DMS114 treated with DMSO at 0.1 percent for 48 hours (cell line): Measurements from ENCODE around the gene LHX4.
A peak's percentile ranks its signal among the peaks of the same experiment; 100 is the strongest.

ENCODE experiments used
- DNase-seq: peaks from one replicate; lab custom pipeline; 2025; ENCODE audit not compliant: unreplicated experiment; lab: John Stamatoyannopoulos, UW

Gene LHX4

GRCh38 chr1:180229483-180230415 is at the start of gene LHX4:
Gene LHX4 (plus strand): TSS chr1:180230264. CDS start chr1:180230530, 266 bp downstream.
- DNase-seq = peak; percentile 48

GRCh38 chr1:180181048-180181447 is 49.0 kb upstream of the LHX4 start:
- DNase-seq = peak; percentile 2

- no peak for DNase-seq
Observed at GRCh38 chr1:180181996-180182642, 47.9 kb upstream of the LHX4 start.

- DNase-seq = no peak
Observed at GRCh38 chr1:180182643-180183311, 47.3 kb upstream of the LHX4 start.

DNA sequence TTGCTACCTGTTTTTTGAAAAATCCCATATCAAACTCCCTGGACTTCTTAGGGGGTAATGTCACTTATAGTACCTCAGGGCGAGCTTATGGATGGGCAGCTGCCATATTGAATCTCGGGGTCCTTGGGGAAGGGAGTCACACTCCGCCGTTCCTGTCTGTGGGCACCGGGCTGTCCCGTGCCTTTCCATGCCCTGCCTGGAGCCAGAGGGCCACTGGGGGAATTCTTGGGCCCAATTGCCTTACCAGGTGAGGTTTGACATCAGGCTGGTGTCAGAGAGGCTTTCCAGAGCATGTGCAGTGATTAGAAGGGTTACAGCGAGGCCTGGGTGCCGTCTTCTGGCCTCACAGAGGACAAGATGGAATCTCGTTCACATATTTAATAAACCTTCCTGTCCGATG is 46.6 kb upstream of the LHX4 start:
- no peak for DNase-seq

DNA sequence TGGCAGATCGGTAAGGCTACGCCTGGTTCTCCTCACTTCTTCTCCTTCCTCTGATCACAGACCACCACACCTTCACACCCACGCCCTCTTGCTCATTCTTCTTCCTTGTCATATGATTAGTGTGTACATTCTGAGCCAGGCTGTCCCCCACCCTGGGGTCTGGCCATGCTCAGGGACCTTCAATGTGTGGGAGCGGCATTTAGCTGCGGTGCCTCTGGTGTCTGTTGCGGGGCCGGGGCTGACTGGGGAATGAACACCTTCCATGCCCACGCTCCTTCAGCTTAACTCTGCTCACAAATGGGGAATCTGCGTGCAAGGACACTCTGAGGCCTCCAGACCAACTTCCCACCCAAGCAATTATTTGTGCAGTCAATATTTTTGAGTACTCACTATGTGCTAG is 46.0 kb upstream of the LHX4 start:
- no peak for DNase-seq

DNA sequence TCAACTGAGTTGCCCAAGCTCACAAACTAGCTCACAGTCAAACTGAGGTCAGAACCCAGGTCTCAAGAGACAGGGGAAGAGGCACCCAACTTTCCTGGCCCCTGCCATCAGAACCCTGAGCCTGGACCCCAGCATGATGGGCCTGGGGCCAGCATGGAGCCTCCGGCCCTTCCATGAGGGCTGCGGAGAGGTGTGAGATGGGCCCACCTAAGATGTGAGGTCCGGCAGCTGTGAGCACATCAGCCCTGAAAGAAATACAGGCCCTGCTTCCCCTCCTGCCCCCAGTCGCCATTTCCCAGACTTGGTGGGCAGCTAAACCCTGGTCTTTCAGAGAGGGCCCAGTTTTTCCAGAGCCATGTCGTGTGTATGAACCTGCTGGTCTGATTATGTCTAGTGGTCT is 44.8 kb upstream of the LHX4 start:
- no peak for DNase-seq

DNA sequence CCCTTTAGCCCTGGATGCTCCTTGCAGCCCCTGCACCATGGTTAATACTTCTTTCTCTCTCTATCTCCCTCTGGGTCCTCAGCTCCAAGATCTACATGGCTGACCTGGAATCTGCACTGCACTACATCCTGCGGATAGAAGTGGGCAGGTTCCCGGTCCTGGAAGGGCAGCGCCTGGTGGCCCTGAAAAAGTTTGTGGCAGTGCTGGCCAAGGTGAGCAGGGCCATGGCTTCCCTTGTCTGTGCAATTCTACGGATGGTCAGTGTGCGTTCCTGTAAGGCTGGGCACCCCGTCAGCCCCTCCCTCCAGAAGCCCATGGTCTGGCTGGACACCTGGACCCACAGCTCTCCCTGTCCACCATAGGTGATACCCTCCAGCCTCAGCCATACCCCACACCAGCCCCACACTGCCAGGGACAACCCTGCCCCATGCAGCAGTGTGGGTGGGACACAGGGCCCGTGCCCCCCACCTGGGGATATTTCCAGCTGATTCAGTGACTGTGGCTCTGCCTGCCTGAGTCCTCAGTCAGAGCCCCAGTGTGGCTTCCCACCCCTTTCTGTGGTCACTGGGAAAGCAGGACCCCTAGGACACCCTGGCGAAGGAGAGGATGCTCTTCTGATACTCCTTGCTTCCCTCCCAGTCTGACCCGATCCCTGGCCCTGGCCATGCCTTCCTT is 44.0 kb upstream of the LHX4 start:
- no peak for DNase-seq

DNA sequence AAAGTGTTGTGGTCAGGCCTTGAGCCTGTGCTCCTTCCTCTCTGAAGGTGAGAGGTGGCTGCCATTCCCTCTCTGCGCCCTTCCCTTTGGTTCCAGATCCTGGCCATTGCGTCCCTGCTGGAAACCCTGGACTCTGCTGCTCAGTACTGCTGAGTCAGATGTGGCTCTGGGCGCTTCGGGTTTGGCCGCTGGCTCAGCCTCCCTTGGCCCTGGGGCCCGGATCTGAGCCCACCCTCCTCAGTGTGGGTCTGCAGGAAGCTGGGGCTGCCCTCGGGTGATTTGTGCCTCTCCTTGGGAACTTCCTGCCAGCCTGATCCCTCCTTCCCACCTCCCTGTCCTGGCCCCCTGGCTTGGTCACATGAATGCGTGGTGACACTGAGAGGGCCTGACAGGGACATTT is 43.2 kb upstream of the LHX4 start:
- DNase-seq = no peak

DNA sequence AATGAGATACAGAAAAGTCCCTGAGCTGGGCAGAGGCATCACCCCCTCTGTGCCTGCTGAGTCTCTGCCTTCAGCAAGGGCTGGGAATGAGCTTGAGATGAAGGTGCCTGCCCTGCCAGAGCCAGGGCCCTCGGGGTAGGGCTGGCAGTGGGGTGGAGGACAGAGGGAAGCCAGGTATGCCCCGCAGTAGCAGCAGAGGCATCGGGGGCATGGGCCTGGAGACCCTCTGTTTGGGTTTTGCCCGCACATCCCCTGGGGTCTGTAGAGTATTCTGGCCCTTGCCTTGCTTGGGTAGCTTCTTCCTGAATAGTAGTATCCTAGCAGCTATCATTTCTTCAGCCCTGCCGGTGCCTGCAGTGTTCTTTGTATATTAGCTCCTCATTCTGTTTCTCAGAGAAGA is 42.4 kb upstream of the LHX4 start:
- no peak for DNase-seq

DNA sequence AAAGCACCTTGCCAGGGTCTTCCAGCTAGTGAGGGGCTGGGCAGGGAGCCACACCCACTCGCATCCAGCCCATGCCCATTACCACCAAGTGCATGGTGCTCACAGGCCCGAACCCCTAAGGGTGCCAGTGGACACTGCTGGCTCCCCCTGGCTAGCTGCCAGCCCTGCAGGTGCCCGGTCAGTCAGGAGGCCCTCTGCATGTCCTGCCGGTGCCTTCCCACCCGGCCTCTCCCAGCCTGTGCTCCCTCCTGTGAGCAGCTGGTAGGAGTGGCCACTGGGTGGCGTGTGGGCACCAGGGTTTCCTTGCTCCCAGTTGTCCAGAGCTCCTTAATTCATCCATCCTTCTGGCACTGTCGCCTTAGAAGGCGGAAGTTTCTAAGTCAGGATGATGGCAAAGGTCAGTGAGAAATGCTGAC is 42.0 kb upstream of the LHX4 start:
- DNase-seq = peak; percentile 60

DNA sequence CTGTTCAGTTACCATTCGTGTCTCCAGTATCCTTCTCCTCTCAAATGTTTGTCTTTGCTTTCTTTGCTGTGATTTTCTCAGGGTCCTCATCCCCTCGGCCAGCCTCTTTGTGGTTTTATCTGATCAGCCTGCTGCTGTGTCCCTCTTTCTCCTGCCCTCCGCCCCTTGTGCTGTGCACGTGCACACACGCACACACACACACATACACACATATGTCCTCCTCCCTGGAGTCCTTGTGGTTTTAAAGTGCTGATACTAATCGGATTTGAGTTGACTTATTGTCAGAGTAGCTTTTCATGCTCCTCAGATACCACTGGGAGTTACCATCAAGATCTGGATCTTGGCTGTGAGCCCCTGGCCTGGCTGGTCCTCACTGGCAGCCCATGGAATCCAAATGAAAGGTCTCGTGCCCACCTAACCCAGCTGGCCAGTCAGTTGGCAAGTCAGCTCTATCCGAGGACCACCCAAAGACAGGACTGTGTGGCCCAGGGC is 41.3 kb upstream of the LHX4 start:
- no peak for DNase-seq

DNA sequence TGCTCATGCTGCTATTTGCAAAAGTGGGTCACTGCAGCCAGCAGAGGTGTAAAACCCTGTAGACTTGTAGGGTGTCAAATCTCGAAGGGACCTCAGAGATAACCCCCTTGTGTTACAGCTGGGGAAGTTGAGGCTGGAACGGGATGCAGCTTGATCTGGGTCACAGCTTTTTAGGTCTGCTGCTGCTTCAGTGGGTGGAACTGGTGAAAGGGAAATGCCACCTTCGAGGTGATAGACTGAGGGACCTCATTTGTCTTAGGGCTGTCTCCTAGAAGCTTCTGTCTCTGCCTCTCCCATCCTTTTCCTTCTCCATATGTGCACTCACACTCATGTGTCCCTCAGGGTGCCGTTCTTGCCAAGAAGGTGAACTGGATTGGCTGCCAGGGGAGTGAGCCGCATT is 40.0 kb upstream of the LHX4 start:
- no peak for DNase-seq

DNA sequence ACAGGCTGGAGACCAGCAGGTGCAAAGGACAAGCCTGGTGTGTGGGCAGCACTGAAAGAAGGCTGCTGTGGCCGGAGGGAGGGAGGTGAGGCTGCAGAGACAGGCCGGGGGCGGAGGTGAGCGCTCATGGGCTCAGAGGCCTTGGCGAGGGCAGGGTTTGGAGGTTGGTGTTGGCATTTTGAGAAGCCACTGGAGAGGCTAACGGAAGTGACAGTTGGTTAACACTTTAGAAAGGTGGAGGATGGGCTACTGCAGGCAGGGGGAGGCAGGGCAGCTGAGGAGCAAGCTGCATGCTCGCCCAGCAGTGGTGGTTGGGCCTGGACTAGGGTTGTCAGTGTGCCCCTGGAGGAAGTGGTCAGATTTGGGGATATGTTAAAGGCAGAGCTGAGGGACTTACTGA is 37.9 kb upstream of the LHX4 start:
- DNase-seq = no peak

- DNase-seq = no peak
Observed at GRCh38 chr1:180193141-180194047, 36.7 kb upstream of the LHX4 start.

- DNase-seq = no peak
Observed at GRCh38 chr1:180194048-180194425, 36.0 kb upstream of the LHX4 start.

DNA sequence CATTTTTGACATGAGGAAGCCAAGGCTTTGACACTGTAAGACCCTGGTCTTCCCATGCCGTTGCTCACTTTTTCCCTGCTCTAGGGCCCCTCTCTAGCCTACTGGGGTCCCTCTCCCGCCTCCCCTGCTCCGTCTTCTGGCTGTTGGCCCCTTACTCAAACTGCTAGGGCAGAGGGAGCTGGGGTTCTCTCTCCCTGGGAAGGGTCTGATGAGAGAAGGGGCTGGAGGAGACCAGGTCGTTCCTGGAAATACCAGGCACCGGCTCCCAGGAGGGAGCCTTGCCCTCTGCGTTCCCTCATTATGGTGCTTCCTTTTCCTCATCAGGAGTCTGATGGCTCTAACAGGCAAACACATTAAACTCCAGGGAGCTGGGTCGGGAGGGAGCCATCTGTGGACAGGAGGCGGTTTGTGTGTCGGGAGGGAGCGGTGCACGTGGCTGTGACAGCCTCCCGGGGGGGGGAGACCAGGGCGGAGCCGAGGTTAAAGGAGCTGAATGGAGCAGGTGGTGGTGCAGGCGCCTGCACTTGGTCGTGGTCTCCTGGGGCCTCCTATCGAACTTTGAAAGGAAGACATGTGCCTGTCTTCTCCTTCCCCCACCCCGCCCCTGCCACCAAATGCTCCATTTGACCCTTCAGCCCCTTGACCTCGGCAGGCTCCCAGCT is 35.4 kb upstream of the LHX4 start:
- DNase-seq = no peak

- no peak for DNase-seq
Observed at GRCh38 chr1:180195401-180195800, 34.7 kb upstream of the LHX4 start.

- DNase-seq = no peak
Observed at GRCh38 chr1:180195916-180196315, 34.1 kb upstream of the LHX4 start.
